Ramos (cell line): ENCODE data around the gene RNPS1.
"Not testable (repeated sequence)": the region's sequence is repeated elsewhere in the genome, so short reads cannot be mapped to it uniquely, and the experiment has no call there.

Experiments
- in situ Hi-C: fragments of 300-500 bp; cut with MboI; formaldehyde crosslinking; loops from one replicate; pipeline ENCODE4 v1.14.3; 2022; ENCODE audit warnings: low sequenced_read_pairs; ENCODE audit not compliant: unreplicated experiment

The RNPS1 gene

DNA sequence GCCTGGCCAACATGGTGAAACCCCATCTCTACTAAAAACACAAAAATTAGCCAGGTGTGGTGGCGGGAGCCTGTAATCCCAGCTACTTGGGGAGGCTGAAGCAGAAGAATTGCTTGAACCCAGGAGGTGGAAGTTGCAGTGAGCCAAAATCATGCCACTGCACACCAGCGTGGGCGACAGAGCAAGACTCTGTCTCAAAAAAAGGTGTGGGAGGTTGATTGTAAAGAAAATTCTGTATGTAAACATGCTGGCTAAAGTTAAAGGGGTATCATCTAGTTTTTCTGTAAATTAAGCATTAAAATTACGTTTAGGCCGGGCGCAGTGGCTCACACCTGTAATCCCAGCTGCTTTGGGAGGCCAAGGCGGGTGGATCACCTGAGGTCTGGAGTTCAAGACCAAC, 9.4 kb downstream of the RNPS1 start:
- in situ Hi-C loops, result not testable (repeated sequence)

- in situ Hi-C loops, result no loop called here
These were observed 10.2 kb downstream of the RNPS1 start for GRCh38 chr16:2257726-2258125.

GRCh38 chr16:2256531-2257140, 11.3 kb downstream of the RNPS1 start:
- in situ Hi-C loops, result no loop called here

DNA sequence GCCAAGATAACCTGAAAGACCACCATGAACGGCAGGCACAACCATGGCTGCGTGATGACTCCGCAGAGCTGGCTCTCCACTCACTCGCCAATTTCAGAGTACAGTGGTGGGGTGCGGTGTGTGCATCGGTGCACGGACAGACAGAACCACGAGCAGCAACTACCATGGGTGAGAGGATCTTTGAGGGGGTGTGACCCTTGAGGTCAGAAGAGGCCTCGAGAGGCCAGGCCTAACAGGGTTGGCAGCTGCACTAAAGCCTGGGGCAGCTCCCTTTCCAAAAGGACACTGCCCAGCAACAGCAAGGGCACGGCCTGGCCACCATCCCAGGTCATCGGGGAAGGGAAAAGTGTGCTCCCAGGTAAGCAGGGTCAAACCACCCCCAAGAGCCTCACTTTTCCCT, 14.6 kb downstream of the RNPS1 start:
- in situ Hi-C loops, result no loop called here

DNA sequence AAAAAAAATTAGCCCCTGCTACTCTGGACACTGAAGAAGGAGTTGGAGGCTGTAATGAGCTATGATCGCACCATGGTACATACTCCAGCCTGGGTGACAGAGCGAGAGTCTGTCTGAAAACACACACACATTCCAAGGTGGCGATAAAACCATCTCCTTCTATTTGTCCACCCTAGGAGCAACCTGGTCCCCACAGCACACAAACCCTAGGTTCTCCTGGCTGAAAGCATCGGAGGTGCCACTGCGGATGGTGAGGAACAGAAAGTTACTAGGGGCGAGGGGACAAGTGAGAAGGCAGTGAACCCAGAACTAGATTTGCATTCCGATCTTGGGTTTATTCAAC, 15.1 kb downstream of the RNPS1 start:
- in situ Hi-C loops, result no loop called here

DNA sequence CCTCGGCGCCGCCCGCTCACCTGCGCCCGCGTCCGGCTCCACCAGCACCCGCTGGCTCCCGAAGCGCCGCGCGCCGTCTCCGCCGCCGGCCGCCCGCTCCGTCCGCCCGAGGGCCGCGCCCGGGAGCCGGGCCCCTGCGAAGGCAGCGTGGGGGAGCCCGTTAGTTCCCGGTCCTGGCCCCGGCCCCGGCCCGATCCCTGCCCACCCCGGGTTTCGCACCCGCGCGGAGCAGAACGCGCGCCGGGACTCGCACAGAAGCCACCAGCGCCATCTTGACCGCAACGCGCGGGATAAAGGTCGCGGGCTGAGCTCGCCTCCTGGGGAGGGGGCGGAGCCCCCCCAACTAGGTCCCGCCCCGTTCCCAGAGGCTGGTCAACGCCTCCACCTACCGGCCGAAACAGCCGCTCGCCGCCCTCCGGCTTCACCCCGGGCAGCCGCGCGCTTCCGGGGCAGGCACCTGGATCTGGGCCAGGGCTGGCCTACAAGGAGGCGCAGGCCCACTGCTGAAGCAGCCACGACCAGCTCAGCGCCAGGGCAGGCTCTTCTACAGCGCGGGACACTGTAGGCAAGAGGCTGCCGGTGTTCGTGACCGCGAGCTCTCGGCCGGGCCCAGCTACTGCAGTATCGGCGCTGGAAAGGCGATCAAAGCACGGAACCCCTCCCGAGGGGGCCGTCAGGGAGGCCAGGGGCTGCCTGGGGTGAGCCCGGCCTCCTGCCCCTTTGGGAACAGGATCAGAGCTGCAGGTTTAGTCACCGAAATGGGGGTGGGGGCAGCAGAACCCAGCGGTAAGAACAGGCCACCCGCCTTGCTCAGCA, 16.4 kb downstream of the RNPS1 start, which contains the start of gene ECI1:
ECI1 (minus strand) TSS at position 292 of the 816 bp plus-strand sequence; CDS start at position 271, 21 bp downstream.
- in situ Hi-C loops, result no loop called here

- in situ Hi-C loops, result no loop called here
These were observed 17.2 kb downstream of the RNPS1 start for GRCh38 chr16:2250652-2251295.

DNA sequence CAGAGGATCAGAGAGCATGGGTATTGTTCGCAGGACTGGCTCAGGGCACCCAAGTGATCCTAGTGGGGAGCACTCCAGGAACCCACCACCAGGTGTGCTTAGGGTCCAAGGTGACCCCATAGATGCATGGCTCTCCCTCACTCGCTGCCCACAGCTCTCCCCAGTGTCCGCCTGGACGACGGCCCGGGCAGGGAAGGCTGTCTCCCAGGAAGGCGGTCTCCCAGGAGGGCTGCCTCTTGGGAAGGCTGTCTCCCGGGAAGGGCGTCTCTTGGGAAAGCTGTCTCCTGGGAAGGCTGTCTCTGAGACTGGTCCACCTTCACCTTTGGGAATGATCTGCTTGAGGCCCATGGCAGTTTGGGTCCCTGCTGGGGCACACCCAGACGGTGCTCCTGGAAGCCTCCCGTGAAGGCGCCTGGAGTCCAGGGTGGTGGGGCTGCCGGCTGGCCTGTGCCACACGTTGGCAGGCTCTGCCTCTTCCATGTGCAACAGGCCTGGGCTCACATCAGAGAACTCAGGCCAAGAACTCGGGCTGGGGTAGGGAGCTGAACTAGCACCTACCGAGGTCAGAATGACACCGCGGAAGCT, 21.5 kb downstream of the RNPS1 start:
- in situ Hi-C loops, result no loop called here

GRCh38 chr16:2244926-2245795, 22.8 kb downstream of the RNPS1 start:
- in situ Hi-C loops, result no loop called here

- in situ Hi-C loops, result no loop called here
These were observed 23.6 kb downstream of the RNPS1 start for GRCh38 chr16:2244301-2244700.

DNA sequence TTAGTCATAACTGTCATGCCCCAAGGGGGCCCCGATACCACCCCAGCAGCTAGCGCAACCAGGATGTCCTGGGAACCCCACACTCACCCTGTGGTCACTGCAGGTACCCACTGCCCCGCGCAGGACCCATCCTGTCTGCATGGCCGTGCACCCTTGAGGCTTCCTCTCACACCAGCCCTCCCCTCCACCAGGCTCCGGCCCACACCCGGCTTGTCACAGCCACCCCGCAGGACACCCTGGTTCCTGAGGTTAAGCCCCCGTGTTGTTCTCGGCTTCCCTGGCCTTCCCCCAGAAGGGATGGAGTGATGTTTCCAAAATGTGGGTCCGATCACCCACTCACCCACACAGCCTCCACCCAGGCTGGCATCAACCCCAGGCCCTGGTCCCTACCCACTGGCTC, 24.1 kb downstream of the RNPS1 start:
- in situ Hi-C loops, result no loop called here

DNA sequence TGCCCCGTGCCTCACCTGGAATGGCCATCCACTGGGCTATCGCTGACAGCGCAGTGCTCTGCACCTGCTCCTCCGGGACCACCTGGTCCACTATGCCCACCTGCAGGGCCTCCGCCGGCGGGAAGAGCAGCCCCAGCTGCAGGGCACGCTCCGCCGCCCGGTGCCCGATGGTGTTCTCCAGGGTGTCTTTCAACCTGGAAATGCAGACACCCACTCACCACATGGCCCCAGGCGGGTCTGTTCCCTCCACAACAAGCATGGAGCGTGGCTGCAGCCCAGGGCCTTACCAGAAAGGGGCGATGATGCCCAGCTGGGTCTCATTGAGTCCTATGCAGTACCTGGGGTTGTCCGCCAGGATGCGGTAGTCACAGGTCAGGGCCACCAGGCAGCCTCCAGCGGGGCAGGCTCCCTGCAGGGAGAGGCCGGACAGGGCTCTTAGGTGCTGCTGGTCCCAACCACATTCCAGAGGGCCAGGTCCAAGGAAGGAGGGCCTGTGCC, 24.8 kb downstream of the RNPS1 start:
- in situ Hi-C loops, result no loop called here

GRCh38 chr16:2242598-2242997, 25.3 kb downstream of the RNPS1 start:
- in situ Hi-C loops, result no loop called here

- in situ Hi-C loops, result not testable (repeated sequence)
These were observed 27.6 kb downstream of the RNPS1 start for GRCh38 chr16:2240331-2240730.

DNA sequence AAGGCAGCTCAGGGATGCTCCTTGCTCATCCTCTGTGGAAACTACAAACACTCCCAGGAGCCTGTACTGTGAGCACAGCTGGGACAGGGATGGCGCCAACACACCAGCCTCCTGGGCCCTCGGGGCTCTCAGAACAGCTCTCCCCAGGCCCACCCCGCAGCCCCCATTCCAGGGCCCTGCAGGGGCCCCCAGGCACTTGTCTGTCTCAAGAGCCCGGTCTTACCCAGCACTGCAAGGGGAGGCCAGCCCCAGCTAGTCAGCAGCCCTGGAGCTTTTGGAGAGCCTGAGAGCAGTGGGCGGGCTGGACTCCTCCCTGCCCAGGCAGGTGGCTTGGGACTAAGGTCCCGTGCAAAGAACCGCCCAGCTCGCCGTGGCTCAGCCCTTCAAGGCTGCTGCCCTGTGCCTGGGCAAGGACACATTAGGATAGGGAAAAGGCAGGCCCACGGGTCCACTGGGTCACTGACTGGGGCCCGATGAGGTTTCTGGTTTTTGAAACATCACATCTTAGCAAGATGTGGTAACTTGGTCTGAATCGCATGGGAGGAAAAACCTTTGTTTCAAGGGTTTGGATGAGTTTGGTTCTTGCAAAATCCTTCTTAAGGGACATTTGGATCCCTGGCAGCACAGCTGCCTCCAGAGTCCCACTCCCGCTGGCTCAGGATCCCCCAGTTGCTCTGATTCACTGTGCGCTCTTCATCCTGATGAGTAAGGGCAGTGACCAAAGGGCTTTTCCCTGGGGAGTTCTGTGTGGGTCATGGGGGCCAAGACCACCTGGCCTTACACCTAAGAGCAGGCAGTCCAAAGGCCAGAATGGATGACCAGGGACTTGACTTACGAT, 28.9 kb downstream of the RNPS1 start:
- in situ Hi-C loops, result no loop called here

DNA sequence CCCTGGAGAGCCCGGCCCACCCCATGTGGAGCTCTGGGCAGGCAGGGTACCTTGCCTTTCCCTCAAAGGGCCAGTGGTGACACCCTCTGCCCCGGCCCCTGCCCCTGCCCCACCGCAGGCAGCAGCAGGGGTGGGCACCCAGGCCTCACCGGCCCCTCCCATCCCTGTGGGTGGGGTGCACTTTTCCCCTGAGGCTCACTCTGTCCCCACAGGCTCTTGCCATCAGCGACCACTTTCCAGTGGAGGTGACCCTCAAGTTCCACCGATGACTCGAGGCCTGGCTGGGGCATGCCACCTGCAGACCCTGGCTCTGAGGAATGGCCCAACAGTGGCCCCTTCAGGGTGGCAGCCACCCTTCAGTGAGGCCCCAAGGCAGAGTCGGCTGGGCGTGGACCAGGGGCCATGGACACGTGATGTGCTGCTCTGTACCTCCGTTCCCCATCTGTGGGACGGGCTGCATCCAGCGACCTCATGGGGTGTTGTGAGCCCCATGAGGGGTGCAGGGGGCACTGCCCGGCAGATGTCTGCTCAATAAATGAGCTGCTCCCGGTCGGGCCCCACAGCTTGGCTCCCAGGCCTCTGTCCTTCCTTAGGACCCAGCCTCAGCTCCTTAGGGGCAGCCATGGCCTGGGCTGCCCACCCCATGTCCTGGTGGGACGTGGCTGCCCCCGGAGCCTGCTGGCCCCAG, 29.6 kb downstream of the RNPS1 start:
- in situ Hi-C loops, result no loop called here

DNA sequence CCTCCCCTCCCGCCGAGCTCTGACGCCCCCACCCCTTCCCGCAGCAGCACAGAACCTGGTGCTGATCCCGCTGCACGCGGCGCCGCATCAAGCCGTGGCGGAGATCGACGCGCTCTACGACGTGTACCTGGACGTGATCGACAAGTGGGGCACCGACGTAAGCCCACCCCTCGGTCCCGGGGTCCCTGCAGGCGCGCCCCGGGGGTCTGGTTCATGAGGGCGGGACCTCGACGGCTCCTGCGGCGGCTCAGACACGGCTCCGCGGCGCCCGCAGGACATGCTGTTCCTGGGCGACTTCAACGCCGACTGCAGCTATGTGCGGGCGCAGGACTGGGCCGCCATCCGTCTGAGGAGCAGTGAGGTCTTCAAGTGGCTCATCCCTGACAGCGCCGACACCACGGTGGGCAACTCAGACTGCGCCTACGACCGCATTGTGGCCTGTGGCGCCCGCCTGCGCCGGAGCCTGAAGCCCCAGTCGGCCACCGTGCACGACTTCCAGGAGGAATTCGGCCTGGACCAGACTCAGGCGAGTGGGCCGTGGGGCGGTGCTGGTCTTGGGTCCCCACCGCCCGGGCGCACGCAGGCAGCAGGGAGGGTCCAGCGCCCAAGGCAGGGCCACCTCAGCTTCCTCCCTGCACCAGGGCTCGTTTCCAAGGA, 30.3 kb downstream of the RNPS1 start:
- in situ Hi-C loops, result no loop called here

GRCh38 chr16:2237102-2237482, 30.8 kb downstream of the RNPS1 start:
- in situ Hi-C loops, result no loop called here
